GM12878 (cell line): ENCODE results near the gene NOVA2. TPM values are rescaled to one million over a fixed set of nuclear protein-coding genes. Genes with fewer than 3 reads are reported as not detected.

ENCODE experiments used
- ATAC-seq: fragments of 200-7000 bp; cut with Tn5 transposase; 3 replicates; pipeline ENCODE4 v1.9.1; 2020; ENCODE audit warnings: mild to moderate bottlenecking, moderate library complexity
- BruUV-seq: library from RNA; stranded (reverse); fragments of 400-500 nt; replicated peaks from 2 replicates; lab custom pipeline; 2021; lab: Mats Ljungman, UMichigan
- CTCF ChIA-PET: fragments of 300-600 bp; sonication (Branson Sonifier 250); formaldehyde crosslinking; extraction: SDS; loops from one replicate; lab custom pipeline; 2021; ENCODE audit warnings: inconsistent platforms; lab: Yijun Ruan, JAX
- POLR2A ChIA-PET: fragments of 350-600 bp; formaldehyde crosslinking; extraction: SDS; loops from one replicate; lab custom pipeline; 2021; ENCODE audit warnings: inconsistent platforms; lab: Charles Lee
- RAD21 ChIA-PET: fragments of 300-600 bp; sonication (Branson Sonifier 250); formaldehyde crosslinking; loops from one replicate; lab custom pipeline; 2023; ENCODE audit warnings: antibody characterized with exemption; ENCODE audit not compliant: unreplicated experiment; lab: Charles Lee
- SMC1A ChIA-PET: fragments of 300-600 bp; sonication (Branson Sonifier 250); formaldehyde crosslinking; loops from one replicate; lab custom pipeline; 2023; ENCODE audit not compliant: unreplicated experiment, uncharacterized antibody; lab: Charles Lee
- DNase-seq: peaks from one replicate; pipeline ENCODE4 v3.0.0-alpha.2; 2011; ENCODE audit warnings: low read depth, low spot score
- FAIRE-seq: peaks from 3 replicates; lab custom pipeline; 2011; peaks lifted over from hg19 to GRCh38; lab: Jason Lieb, UNC
- H2AFZ ChIP-seq: 2 replicates; pipeline ENCODE4 v1.6.0; 2011; ENCODE audit warnings: low read depth, low read length, control low read depth; ENCODE audit not compliant: control insufficient read depth
- H3K27ac ChIP-seq: 2 replicates; pipeline ENCODE4 v1.5.1; 2011; ENCODE audit warnings: control low read depth; ENCODE audit not compliant: control insufficient read depth, insufficient read depth
- H3K27me3 ChIP-seq, 2 experiments: replicated peaks in 1 of 2; 2 replicates each; pipeline versions ENCODE4 v1.6.0 to v1.6.1; 2011; ENCODE audit warnings: low read length in 1 of 2; ENCODE audit not compliant: control insufficient read depth in 2 of 2, insufficient read depth in 2 of 2
- H3K36me3 ChIP-seq, 2 experiments: 2 replicates each; pipeline ENCODE4 v1.5.1; 2011; ENCODE audit warnings: low read length in 1 of 2; ENCODE audit not compliant: control insufficient read depth in 2 of 2, insufficient read depth in 2 of 2
- H3K4me1 ChIP-seq: 2 replicates; pipeline ENCODE4 v1.6.1; 2011; ENCODE audit warnings: mild to moderate bottlenecking, low read length, moderate library complexity, mixed read lengths; ENCODE audit not compliant: control insufficient read depth, insufficient read depth
- H3K4me2 ChIP-seq: 2 replicates; pipeline ENCODE4 v1.6.0; 2011; ENCODE audit warnings: control low read depth; ENCODE audit not compliant: control insufficient read depth, insufficient read depth
- H3K4me3 ChIP-seq: fragments of 200-600 bp; sonication (generic); 2 replicates; pipeline ENCODE4 v1.5.1; 2016
- H3K79me2 ChIP-seq: 2 replicates; pipeline ENCODE4 v1.6.0; 2011; ENCODE audit warnings: low read length; ENCODE audit not compliant: control insufficient read depth, insufficient read depth
- H3K9ac ChIP-seq: 2 replicates; pipeline ENCODE4 v1.8.0; 2011; ENCODE audit warnings: low read length, control low read depth, mixed read lengths; ENCODE audit not compliant: control insufficient read depth, insufficient read depth
- H3K9me3 ChIP-seq: replicated peaks from 3 replicates; pipeline ENCODE4 v1.5.1; 2011; ENCODE audit warnings: mild to moderate bottlenecking, low read length; ENCODE audit not compliant: control insufficient read depth, insufficient read depth
- H4K20me1 ChIP-seq: 2 replicates; pipeline ENCODE4 v1.6.0; 2011; ENCODE audit not compliant: control insufficient read depth, insufficient read depth
- NR2C2 ChIP-seq: IDR thresholded peaks from 2 replicates; pipeline ENCODE4 v1.6.1; 2011; ENCODE audit warnings: borderline replicate concordance, low read depth; ENCODE audit not compliant: control insufficient read depth, insufficient read length
- POLR2A ChIP-seq: IDR thresholded peaks from 2 replicates; pipeline ENCODE4 v1.6.1; 2011; ENCODE audit warnings: low read depth, mild to moderate bottlenecking, low read length
- RELA ChIP-seq: fragments of 450-650 bp; IDR thresholded peaks from 2 replicates; pipeline ENCODE4 v1.8.0; 2014; ENCODE audit warnings: borderline replicate concordance; ENCODE audit not compliant: partially characterized antibody
- SIN3A ChIP-seq: IDR thresholded peaks from 2 replicates; pipeline ENCODE4 v1.6.1; 2012; ENCODE audit warnings: low read depth, low read length, improper control_type of control experiment
- TCF7 ChIP-seq: IDR thresholded peaks from 2 replicates; pipeline ENCODE4 v1.6.1; 2014; ENCODE audit warnings: antibody characterized with exemption, borderline replicate concordance
- WGBS: methylation state at CpG from one replicate; pipeline ENCODE4 v1.1.6; 2016; ENCODE audit warnings: low lambda C conversion rate; ENCODE audit not compliant: insufficient replicate concordance, insufficient coverage; ENCODE audit errors: missing lambda C conversion rate; 5-methylcytosine and 5-hydroxymethylcytosine counted together
- in situ Hi-C: fragments of 300-500 bp; cut with MboI; formaldehyde crosslinking; loops from 9 replicates; pipeline ENCODE4 v1.14.3; 2018; ENCODE audit warnings: mixed read lengths
- intact Hi-C: fragments of 100-400 bp; cut with micrococcal nuclease; formaldehyde crosslinking; loops from one replicate; pipeline ENCODE4 v1.14.2; 2022; ENCODE audit not compliant: unreplicated experiment
- polyA plus RNA-seq, 11 experiments: library from polyadenylated mRNA; depleted of rRNA in 4 of 11; unstranded in 6 of 11; stranded (reverse) in 5 of 11; fragments of >200 nt; fragmentation: Nextera tagmentation in 4 of 11; fragmentation: Illumina TruSeq in 1 of 11; extraction: Ambion mirVana in 4 of 11; extraction: Trizol in 1 of 11; gene quantifications; 1 replicate in 1 of 11; 2 replicates in 10 of 11; pipeline versions ENCODE4 v1.2.1 to v1.2.3, GENCODE V29; 2011 to 2016; ENCODE audit warnings: inconsistent platforms in 2 of 11, missing spikeins in 2 of 11, low read depth in 1 of 11
- total RNA-seq, 4 experiments: library from RNA; depleted of rRNA in 3 of 4; stranded (reverse); fragments of >200 nt in 3 of 4; fragmentation: Illumina TruSeq in 1 of 4; extraction: Trizol in 1 of 4; gene quantifications; 2 replicates each; pipeline versions ENCODE4 v1.2.1 to v1.2.3, GENCODE V29; 2013 to 2021
- TF ChIP-seq, protein P1 (sequence below): fragments of 450-650 bp; IDR thresholded peaks from 2 replicates; pipeline ENCODE4 v1.6.1; 2018; ENCODE audit warnings: borderline replicate concordance, mild to moderate bottlenecking; ENCODE audit not compliant: partially characterized antibody
- TF ChIP-seq, protein P2 (sequence below): IDR thresholded peaks from 2 replicates; pipeline ENCODE4 v1.6.1; 2011; ENCODE audit warnings: borderline replicate concordance, low read depth, mild to moderate bottlenecking, moderate library complexity, low read length; ENCODE audit not compliant: insufficient read depth, poor library complexity, severe bottlenecking
- TF ChIP-seq, protein P3 (sequence below): fragments of 450-650 bp; IDR thresholded peaks from 2 replicates; pipeline ENCODE4 v1.6.1; 2016; ENCODE audit warnings: mild to moderate bottlenecking

NOVA2 gene
- total and polyA plus RNA-seq, 10 of the 15 experiments (the other 5 are each of a cell fraction or from before 2014, with no cell fraction given) = under 0.01 to 0.44 (median 0.03) TPM; not detected in 4

DNA sequence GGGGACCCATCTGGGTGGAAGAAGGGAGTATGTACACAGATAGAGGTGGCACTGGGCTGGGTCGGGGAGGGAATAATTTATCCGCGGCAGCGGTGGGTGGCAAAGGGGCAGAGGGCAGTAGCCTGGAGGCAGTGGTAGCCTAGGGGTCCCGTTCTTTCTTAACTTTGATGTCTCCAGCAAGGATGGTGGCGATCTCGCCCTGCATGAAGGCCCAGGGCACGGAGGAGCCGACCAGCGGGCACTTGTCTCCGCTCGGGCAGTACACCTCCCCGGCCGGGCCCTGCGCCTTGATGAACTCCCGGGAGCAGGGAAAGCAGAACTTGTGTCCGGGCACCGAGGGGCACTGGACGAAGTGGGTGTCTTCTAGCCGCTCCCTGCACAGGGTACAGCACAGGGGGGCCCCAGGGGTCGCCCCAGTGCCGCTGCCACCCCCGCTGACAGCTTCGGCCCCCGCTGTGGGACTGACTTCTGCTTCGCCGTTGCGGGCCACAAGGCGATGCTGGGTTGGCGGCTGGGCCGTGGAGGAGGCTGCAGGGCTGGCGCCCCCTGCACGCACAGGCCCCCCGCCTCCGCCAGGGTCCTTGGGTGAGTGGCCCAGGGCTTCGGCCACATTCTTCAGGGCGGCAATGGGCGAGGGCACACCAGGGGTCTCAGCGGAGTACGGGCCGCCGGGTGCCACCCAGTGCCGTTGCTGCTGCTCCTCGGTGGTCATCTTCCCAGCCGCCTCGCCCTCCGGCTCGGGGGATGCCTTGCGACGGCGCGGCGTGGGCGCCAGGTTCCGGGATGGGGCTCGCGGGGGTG, 89.6 kb downstream of the NOVA2 start:
- Histone ChIP-seq H3K9me3 (no peaks in the 10 kb centered on the region), H3K4me3 (0 out of 2 replicates have a peak overlapping the region, but pooled peaks have one; percentile 49), H4K20me1 (no peaks in the 10 kb centered on the region), H3K36me3 (peaks cover 0 to 1% of the 10 kb centered on the region in 2 experiments; a peak in 1 of 4 replicates), H3K9ac (no peak overlapping the region), H2AFZ (no peak overlapping the region), H3K79me2 (peaks cover 10% of the 10 kb centered on the region), H3K4me2 (peak overlapping the region; percentile 98), H3K27ac (no peak overlapping the region), H3K4me1 (peaks cover 26% of the 10 kb centered on the region), H3K27me3 (no peaks in the 10 kb centered on the region)
- peak; percentile 16; the same call in 1 of the 2 replicates for TF ChIP-seq POLR2A
- TF ChIP-seq, protein P1, sequence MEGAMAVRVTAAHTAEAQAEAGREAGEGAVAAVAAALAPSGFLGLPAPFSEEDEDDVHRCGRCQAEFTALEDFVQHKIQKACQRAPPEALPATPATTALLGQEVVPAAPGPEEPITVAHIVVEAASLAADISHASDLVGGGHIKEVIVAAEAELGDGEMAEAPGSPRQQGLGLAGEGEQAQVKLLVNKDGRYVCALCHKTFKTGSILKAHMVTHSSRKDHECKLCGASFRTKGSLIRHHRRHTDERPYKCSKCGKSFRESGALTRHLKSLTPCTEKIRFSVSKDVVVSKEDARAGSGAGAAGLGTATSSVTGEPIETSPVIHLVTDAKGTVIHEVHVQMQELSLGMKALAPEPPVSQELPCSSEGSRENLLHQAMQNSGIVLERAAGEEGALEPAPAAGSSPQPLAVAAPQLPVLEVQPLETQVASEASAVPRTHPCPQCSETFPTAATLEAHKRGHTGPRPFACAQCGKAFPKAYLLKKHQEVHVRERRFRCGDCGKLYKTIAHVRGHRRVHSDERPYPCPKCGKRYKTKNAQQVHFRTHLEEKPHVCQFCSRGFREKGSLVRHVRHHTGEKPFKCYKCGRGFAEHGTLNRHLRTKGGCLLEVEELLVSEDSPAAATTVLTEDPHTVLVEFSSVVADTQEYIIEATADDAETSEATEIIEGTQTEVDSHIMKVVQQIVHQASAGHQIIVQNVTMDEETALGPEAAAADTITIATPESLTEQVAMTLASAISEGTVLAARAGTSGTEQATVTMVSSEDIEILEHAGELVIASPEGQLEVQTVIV = no peak
- TF ChIP-seq, protein P2, sequence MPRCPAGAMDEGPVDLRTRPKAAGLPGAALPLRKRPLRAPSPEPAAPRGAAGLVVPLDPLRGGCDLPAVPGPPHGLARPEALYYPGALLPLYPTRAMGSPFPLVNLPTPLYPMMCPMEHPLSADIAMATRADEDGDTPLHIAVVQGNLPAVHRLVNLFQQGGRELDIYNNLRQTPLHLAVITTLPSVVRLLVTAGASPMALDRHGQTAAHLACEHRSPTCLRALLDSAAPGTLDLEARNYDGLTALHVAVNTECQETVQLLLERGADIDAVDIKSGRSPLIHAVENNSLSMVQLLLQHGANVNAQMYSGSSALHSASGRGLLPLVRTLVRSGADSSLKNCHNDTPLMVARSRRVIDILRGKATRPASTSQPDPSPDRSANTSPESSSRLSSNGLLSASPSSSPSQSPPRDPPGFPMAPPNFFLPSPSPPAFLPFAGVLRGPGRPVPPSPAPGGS = no peak
- TF ChIP-seq SIN3A = no peak
- no peak for TF ChIP-seq NR2C2
- TF ChIP-seq TCF7 = no peak
- no peak for TF ChIP-seq RELA
- TF ChIP-seq, protein P3, sequence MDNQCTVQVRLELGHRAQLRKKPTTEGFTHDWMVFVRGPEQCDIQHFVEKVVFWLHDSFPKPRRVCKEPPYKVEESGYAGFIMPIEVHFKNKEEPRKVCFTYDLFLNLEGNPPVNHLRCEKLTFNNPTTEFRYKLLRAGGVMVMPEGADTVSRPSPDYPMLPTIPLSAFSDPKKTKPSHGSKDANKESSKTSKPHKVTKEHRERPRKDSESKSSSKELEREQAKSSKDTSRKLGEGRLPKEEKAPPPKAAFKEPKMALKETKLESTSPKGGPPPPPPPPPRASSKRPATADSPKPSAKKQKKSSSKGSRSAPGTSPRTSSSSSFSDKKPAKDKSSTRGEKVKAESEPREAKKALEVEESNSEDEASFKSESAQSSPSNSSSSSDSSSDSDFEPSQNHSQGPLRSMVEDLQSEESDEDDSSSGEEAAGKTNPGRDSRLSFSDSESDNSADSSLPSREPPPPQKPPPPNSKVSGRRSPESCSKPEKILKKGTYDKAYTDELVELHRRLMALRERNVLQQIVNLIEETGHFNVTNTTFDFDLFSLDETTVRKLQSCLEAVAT = peak; percentile 38; the same call in 1 of the 2 replicates
- in situ Hi-C loops (no loop called here), intact Hi-C loops (loop anchor here (1.0 kb wide), 1 partner anchor 67 kb away; no protein-coding TSS in a partner anchor)
- CTCF ChIA-PET = interaction anchor here (1.2 to 9.1 kb wide), 5 partner anchors 19 to 144 kb away, joined by 3 to 194 read pairs (median 6); partner anchors contain the start of genes FOXA3 and SYMPK
- RAD21 ChIA-PET = interaction anchor here (7.6 kb wide), 1 partner anchor 19 kb away, joined by 159 read pairs; the partner anchor contains the start of genes FOXA3 and SYMPK
- no TSS peak for BruUV-seq
- SMC1A ChIA-PET = interaction anchor here (0.8 to 6.0 kb wide), 3 partner anchors 17 to 67 kb away, joined by 3 to 98 read pairs (median 9); partner anchors contain the start of genes FOXA3 and SYMPK
- FAIRE-seq = no peak
- POLR2A ChIA-PET = interaction anchor here (0.6 to 9.0 kb wide), 2 partner anchors 19 to 20 kb away, joined by 3 to 178 read pairs; partner anchors contain the start of genes FOXA3 and SYMPK
- ATAC-seq = no peak
- 87% methylated on average over 43 of the region's 57 CpGs for WGBS
- DNase-seq = no peak
